HG03103 (cell line): Measurements from ENCODE around the gene EEIG1.

Experiments used
- ATAC-seq: cut with Tn5 transposase; IDR thresholded peaks from one replicate; pipeline ENCODE4 v1.9.1; 2021; ENCODE audit warnings: low read depth; ENCODE audit not compliant: unreplicated experiment

EEIG1 gene

DNA sequence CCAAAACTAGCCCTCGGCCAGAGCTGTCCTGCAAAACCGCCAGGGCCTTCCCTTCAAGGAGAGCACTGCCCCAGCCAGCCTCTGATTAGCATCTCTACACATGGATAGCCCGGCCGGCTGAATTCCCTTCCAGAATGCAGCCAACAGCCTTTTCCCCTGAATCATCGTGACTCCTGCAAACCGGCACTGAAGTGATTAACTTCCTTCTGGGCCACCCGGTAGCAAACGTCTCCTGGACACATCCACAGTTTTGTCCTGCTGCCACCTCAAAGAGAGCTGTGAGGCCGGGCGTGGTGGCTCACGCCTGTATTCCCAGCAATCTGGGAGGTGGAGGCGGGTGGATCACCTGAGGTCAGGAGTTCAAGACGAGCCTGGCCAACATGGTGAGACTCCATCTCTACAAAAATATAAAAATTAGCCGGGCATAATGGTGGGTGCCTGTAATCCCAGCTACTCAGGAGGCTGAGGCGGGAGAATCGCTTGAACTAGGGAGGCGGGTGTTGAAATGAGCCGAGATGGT lies 21.1 kb upstream of the EEIG1 start:
- ATAC-seq = no peak

DNA sequence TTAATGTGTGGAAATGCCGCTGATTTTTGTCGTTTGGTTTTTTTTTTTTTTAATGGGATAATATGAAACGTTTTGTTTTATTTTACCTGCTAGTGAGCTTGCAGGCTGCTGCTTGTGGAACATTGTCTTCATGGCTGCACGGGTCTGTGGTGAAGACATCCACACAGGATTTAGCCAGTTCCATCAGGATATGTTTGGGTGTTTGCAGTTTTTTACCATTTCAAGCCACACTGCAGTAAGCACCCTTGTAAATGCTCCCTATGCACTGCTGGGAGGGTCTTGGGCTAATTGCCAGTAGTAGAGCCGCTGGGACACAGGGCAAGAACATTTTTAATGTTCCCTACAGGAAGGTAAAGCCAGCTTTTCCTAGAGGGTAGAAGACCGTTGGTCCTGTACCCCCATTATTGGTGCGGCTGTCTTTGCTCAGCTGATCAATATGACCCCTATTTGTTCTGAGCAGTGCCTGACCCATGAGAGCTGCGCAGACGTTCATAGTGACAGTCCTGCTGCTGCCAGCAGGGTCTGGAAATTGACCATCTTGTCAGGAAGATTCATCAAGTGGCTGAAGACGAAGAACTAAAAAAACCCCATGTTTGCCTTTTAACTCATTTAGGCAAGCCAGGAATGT lies 20.5 kb upstream of the EEIG1 start:
- ATAC-seq = no peak

DNA sequence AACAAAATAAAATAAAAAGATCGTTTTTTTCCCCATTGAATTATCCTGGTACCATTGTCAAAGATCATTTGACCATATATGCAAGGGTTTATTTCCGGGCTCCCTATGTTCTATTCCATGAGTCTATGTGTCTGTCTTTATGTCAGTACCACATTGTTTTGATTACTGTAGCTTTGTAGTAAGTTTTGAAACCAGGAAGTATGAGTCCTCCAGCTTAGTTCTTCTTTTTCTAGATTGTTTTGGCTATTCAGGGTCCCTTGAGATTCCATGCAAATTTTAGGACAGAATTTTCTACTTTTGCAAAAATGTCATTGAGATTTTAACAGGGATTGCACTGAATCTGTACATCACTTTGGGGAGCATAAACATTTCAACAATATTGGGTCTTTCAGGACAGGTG lies 18.7 kb upstream of the EEIG1 start:
- no peak for ATAC-seq

DNA sequence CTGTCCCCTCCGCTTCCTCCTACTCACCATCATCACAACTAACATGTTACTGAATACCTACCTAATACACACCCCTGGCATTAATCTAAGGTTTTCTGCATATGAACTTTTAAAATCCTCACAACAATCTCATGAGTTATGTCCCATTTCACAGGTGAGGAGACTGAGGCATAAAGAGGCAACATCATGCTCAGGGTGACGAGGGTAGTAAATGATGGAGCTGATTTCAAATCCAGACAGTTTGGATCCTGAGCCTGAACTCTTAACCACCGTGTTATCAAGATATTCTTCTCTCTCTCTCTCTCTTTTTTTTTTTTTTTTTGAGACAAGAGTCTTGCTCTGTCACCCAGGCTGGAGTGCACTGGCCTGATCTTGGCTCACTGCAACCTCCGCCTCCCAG lies 12.9 kb upstream of the EEIG1 start:
- ATAC-seq = no peak

DNA sequence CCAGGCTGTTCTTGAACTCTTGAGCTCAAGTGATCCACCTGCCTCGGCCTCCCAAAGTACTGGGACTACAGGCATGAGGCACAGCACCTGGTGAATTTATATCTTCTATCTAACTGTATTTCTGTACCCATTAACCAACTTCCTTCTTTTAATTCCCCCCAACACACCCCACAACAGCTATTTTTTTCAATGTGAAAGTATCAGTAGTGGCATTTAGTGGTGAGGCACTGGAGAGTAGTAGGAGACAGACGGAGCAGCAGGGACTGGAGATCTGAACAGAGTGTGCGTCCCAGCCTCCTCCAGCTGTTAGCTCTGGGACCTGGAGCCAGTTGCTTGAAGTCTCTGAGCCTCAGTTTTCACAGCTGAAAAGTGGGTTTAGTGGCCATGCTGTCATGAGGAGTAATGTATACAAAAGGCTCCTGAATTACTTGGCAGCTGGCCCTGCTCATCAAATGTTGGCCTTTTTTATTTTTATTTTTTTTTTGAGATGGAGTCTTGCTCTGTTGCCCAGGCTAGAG lies 11.0 kb upstream of the EEIG1 start:
- ATAC-seq = no peak

DNA sequence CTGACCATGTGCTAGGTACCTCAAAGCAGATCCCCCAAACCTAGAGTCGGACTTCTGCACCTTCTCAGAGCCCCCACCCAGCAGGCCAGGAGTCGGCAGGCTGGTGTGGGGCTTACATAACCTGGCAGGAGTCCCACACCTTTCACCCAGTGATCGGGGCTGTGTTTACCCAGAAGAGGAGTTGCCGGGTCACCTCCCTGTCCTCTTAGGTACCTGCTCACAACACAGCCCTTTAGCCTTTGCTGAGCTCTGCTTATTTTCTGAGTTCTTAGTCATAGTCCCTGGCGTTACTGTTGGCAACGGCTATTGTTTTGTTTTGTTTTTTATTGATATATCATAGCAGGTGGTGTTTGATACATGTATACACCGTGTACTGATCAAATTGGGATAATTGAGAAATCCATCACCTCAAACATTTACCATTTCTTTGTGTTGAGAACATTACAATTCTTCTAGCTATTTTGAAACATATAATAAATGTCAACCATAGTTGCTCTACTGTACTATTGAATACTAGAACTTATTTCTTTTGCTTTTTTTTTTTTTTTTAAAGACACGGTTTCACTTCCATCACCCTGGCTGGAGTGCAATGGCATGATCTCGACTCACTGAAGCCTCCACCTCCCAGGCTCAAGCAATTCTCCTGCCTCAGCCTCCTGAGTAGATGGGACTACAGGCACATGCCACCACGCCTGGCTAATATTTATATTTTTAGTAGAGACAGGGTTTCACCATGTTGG lies 10.4 kb upstream of the EEIG1 start:
- no peak for ATAC-seq

DNA sequence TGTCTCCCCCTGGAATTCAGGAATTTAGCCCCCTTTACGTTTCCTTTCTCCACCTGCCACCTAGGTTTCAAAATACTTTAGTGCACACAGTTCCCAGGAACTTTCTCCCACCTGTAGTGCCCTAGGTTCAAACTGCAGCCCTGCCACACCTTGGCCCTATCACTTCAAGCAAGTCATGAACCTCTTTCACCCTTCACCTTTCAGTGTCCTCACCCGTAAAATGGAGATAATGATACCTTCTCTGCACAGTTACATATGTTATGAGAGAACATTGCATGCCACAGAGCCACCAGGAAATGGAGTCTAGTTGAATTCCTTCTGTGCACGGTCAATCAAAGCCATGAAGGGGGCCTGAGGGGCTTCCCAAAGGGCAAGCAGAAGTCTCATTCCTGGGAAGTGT lies 9.8 kb upstream of the EEIG1 start:
- no peak for ATAC-seq

DNA sequence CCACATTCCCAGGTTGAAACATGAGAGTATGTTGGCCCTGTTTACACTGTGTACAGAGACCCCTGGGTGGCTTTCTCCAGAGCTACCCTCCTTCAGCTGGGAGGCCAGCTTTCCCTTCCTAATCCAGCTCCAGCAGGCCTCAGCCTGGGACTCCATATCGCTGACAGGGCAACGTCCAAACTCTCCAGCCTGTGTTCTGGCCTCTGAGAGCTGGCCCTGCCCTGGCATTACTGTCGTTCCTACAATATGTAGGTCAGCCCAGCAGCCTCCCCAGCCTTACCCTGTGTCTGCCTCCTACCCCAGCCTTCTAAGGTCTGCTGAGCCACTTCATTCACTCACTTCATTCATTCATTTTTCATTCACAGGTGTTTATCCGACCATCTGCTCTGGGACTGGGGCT lies 8.3 kb upstream of the EEIG1 start:
- no peak for ATAC-seq

DNA sequence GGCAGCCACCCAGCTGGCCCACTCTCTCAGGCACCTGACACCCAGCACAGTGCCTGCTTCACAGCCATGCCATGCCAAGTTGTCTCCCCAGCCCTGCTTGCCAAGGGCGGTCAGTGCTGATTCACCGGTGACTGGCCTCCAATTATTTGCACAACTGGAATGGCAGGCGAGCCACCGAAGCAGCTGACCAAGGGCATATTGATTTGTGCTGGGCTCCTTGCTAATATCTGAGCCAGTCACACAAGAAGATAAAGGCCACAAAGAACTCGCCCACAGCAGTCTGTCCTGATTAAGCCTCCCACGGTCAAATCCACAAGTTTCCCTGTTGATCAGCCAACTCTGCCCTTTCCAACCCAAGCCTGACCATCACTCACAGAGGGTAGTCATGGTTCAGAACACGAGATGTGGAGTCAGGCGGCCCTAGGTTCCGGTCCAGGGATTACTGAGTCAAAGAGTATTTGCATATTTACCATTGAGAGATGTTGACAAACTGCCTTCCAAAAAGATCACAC lies 6.4 kb upstream of the EEIG1 start:
- ATAC-seq = no peak

DNA sequence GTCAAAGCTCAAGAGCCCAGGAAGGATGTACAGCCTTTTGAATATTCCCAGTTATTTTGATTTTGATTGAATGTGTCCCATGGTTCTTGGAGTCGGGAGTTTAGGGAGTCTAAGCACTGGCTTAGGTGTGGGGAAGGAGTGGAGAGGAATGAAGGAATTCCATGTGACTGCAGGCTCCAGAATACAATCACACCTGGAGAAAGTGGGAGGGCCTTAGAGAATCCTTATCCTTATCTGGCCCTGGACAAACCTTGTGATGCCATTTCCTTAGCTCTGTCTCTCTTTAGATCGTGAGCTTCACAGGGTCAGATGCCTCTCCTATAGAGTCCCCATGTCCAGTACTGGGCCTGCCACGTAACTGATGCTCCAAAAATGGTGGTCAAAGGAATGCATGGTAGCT lies 4.2 kb upstream of the EEIG1 start:
- no peak for ATAC-seq

DNA sequence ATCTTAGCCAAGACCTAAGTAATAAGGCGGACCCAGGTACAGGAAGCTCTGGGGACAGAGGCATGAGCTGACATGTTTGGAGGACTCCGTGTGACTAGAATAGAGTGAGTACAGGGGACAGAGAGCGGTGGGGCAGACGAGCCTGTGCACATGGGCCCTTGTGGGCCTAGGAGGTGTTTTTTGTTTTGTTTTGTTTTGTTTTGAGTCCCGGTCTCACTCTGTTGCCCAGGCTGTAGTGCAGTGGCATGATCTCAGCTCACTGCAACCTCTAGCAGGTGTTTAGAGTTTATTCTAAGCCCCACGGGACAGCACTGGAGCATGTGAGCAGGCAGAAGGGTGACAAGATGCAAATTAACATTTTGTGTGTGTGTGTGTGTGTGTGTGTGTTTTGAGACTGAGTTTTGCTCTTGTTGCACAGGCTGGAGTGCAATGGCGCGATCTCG lies 3.1 kb upstream of the EEIG1 start:
- ATAC-seq = peak; percentile 36

DNA sequence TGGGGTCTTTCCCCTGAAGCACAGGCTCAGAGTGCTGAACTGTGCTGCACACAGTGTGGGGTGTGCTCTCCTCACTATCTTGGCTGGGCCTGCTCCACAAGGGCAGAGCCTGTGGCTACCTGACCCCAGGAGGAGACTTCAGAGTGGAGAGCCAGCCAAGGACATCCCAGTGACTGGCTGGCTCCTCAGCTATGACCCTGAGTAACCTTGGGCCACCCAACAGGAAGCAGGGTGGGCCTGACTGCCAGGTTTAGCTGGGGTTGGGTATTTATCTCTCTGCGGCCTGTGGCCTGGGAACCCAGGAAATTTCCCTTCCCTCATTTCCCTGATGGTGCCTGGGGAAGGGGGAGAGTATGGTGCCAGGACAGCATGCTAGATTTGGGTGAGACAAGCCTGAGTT lies 2.1 kb upstream of the EEIG1 start:
- ATAC-seq = no peak

DNA sequence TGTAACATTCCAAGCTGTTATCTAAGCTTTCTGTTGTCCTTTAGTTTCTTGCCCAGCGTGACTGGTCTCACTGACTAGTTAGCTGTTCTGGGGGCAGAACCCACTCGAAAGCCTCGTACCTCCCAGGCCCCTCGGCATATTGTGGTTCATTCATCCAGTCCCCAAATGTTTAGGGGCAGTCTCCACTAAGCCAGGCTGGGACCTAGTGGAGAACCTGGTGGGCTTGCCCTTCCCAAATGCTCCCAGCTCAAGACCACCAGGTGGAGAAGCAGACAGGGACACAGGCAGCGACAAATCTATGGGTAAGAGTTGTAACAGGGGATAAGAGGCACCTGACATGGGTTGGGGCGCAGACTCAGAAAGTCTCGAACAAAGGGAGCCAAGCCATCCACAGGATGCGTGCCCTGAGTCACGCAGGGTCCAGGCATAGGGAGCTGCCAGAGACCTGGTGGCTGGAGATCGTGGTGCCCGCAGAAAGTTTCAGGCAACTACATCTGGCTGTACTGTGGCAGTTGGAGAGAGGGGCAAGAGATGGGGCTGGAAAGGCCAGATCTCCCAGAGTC lies 851 bp upstream of the EEIG1 start:
- ATAC-seq = no peak

DNA sequence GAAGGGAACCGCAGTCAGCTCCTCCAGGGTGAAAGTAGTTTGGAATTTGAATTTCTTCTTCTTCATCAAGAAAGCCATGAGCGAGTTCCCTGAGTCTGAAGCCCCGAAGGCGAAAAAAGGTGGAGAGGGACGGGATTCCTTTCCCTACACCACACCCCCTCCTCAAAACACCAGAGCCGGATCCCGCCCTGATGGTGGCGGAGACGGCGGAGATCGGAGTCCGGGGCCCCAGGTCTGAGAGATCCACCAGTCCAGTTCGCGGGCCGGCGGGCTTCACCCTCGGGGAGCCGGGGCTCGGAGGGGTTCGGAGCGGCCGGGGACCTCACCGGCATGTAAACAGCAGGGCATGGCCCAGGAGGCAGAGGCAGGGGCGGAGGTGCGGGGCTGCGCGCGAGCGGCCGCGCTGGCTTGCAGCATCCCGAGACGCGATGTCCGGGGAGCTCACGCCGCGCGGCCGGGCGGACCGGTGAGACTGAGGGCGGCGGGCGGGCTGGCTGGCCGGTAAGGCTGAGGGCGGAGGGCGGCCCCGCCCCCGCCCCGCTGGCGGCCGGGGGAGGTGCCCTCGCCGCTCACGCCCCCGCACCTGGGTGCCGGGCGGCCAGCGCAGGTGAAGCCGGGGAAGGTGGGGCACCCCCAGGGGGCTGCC lies 606 bp downstream of the EEIG1 start:
- peak; percentile 13 for ATAC-seq

DNA sequence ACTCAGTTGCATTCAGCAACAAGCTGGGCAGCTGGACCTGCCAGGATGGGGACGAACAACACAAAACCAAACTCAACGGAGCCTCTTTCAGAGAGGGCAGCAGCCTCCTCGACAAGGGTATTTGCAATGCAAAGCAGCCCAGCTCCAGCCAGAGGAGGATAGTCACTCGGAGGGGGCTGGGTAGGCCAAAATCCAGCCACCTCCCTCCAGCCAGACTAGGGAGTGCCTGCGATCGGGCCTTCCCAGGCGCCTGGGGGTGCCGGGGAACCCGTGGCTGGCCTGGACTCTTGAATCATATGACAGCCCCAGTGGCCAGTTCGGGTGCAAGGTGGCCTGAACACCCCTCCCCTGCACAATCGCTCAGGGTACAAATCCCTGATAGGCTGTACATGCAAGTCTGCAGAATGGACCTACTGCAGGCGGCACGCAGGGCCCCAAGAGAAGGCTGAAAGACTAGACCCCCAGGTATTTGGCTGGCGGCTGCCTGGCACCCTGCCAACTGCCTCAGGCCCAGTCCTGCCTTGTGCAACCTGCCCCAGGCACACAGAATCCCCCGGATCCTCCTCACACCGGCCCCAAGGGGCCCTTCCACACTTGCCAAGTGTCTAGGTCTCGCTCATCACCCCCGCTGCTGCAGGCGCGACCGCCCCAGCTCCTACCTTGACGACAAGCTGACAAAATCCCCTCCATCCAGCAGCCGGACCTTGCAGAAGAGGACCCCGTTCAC lies 1.3 kb downstream of the EEIG1 start:
- ATAC-seq = no peak

DNA sequence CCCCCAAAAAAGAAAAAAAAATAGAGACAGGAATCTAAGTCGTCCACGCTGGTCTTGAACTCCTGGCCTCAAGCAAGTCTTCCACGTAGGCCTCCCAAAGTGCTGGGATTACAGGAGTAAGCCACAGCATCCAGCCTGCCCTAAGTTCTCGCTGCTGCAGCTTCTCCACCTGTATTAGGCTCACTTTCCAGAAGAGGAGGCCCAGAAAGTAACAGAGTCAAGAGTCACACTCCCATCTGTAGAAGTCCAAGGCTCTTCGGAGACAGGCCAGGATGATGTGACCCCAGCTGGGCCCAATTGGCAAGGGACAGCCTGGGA lies 1.8 kb downstream of the EEIG1 start:
- no peak for ATAC-seq

DNA sequence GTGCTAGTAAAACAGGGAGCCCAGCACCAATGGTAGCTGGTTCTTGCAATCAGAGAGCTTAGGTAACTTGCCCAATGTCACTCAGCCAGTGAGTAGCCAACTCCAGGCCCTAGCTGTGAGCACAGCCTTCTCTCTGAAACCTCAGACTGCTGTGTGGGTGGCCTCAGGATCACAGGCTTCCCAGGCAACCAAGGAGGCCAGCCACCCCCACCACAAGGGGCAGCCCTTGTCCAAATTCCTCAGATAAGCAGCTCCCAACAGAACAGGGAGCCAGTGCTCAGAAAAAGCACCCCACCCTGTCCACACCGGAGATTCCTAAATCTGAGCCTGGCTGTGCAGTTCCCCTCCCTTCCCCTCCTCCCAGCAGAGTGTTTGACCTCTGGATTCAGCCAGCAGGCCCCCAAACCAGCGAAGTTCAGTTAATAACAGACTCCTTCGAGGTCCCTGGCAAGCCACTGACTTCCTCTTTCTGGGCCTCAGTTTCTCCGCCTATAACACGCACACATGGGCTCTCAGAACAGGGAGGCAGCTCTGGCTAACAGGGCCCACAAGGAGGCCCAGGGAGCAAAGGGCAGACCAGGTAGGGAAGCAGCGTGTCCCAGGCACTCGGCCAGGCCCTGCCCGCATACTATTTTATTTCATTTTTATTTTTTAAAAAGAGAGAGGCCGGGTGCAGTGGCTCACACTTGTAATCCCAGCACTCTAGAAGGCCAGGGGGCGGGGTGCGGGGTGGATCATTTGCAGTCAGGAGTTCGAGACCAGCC lies 2.7 kb downstream of the EEIG1 start:
- no peak for ATAC-seq

DNA sequence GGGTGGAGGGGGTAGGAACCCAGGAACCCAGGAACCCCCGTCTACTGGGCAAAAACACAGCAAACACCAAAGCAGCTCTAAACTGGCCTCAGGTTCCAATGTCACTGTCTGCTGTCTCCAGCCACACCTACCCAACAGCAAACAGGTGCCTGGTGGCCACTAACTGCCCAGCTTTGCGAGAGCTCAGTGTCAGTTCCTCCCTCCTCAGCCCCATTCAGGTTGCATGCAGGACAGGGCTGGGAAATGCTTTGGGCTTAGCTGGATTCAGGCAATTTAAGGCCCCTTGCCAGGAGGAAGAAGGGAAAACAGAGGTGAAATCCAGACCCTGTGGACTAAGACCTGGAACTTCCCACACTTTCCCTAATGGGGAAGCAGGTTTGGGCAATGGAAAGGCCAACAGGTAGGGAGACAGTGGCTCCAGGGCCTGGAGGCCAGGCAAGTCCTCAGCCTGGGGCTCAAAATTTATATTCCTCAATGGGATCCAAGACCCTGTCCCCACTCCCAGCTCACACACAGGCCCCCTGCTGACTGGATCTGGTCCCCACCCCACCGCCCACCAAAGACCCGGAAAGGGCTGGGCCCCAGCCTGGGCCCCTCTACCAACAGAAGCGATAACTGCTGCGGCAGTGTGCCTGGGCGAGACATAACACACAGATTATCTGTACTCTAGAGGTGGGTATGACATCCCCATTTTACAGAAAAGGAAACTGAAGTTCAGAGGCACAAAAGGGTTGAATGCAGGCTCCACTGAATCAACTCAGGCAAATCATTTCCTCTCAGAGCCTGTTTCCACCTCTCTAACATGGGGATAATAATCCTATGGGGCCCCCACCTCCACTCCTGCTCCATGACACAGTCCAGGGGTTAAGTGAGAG lies 3.5 kb downstream of the EEIG1 start:
- no peak for ATAC-seq

DNA sequence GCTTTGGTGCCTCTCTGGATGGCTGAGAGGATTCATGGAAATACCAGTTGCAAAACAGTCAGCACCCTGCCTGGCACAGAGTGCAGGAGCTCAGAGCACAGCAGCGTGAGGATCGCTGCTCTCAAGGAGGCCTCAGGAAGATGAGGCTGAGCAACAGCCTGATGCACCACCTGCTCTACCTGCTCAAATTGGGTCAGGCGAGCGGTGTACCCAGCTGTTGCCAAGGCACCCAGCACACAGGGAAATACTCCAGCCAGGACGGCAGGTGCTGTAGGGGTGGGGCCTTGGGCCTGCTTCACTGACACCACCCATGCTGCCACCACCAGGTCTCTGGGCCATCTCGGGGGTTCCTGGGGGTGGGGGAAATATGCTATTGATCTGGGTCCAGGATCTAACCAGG lies 4.3 kb downstream of the EEIG1 start:
- ATAC-seq = no peak
